Measurements from ENCODE around the gene CEBPE.

CEBPE gene

GRCh38 chr14:23101986-23102625 is 16.9 kb downstream of the CEBPE start:
- DNase-seq (ENCODE audit: low read depth): no peak

- DNase-seq (ENCODE audit: low read depth): no peak
Observed at GRCh38 chr14:23101213-23101970, 17.7 kb downstream of the CEBPE start.

- DNase-seq (ENCODE audit: low read depth): no peak
Observed at GRCh38 chr14:23099212-23099861, 19.7 kb downstream of the CEBPE start.

- no peak for DNase-seq (ENCODE audit: low read depth)
Observed at GRCh38 chr14:23097786-23098185, 21.3 kb downstream of the CEBPE start.

GRCh38 chr14:23095196-23096108 is 23.6 kb downstream of the CEBPE start, which contains the start of gene C14orf119:
Gene C14orf119, plus strand, starts transcription at chr14:23095505. Its CDS starts 2,154 bp downstream, at chr14:23097659.
- peak; percentile 99 for DNase-seq (ENCODE audit: low read depth)

- peak; percentile 63 for DNase-seq (ENCODE audit: low read depth)
Observed at GRCh38 chr14:23094666-23095195, 24.3 kb downstream of the CEBPE start, which contains the start of gene ACIN1. Gene ACIN1, minus strand, starts transcription at chr14:23095136. Its CDS starts 24 bp downstream, at chr14:23095112.

GRCh38 chr14:23093991-23094665 is 24.9 kb downstream of the CEBPE start:
- no peak for DNase-seq (ENCODE audit: low read depth)

GRCh38 chr14:23093526-23093925 is 25.5 kb downstream of the CEBPE start:
- no peak for DNase-seq (ENCODE audit: low read depth)

GRCh38 chr14:23093104-23093503 is 26.0 kb downstream of the CEBPE start:
- DNase-seq (ENCODE audit: low read depth): no peak

GRCh38 chr14:23091294-23092225 is 27.5 kb downstream of the CEBPE start:
- no peak for DNase-seq (ENCODE audit: low read depth)

GRCh38 chr14:23090254-23090636 is 28.8 kb downstream of the CEBPE start:
- DNase-seq (ENCODE audit: low read depth): no peak

GRCh38 chr14:23089498-23090253 is 29.4 kb downstream of the CEBPE start:
- no peak for DNase-seq (ENCODE audit: low read depth)

GRCh38 chr14:23086565-23086964 is 32.5 kb downstream of the CEBPE start:
- DNase-seq (ENCODE audit: low read depth): no peak

GRCh38 chr14:23085458-23085857 is 33.6 kb downstream of the CEBPE start:
- no peak for DNase-seq (ENCODE audit: low read depth)

- no peak for DNase-seq (ENCODE audit: low read depth)
Observed at GRCh38 chr14:23080474-23080873, 38.6 kb downstream of the CEBPE start.

GRCh38 chr14:23079716-23080115 is 39.3 kb downstream of the CEBPE start:
- no peak for DNase-seq (ENCODE audit: low read depth)

GRCh38 chr14:23078692-23079116 is 40.4 kb downstream of the CEBPE start:
- no peak for DNase-seq (ENCODE audit: low read depth)

- no peak for DNase-seq (ENCODE audit: low read depth)
Observed at GRCh38 chr14:23077962-23078361, 41.1 kb downstream of the CEBPE start.

GRCh38 chr14:23076785-23077408 is 42.2 kb downstream of the CEBPE start:
- DNase-seq (ENCODE audit: low read depth): no peak

All from activated T-cell treated with anti-CD3 and anti-CD28 coated beads for 24 hours (primary cell).